GM23338 (cell line): ENCODE results near the gene ERBB4. TPM values are rescaled to one million over a fixed set of nuclear protein-coding genes. Genes with fewer than 3 reads are reported as not detected.

ENCODE experiments used
- ATAC-seq: fragments of 200-7000 bp; cut with Tn5 transposase; 3 replicates; pipeline ENCODE4 v1.9.1; 2020
- DNase-seq: peaks from one replicate; pipeline ENCODE4 v3.0.0-alpha.2; 2015; ENCODE audit warnings: low spot score
- H2AFZ ChIP-seq: fragments of 200-600 bp; sonication (generic); 2 replicates; pipeline ENCODE4 v1.8.0; 2016; ENCODE audit warnings: antibody characterized with exemption, mild to moderate bottlenecking, moderate library complexity
- H3F3A ChIP-seq: fragments of 200-600 bp; sonication (generic); replicated peaks from 2 replicates; pipeline ENCODE4 v1.8.0; 2017; ENCODE audit warnings: antibody characterized with exemption, mixed run types, low read depth
- H3K27ac ChIP-seq: fragments of 200-600 bp; sonication (generic); 2 replicates; pipeline ENCODE4 v1.6.1; 2016; ENCODE audit warnings: low read depth
- H3K27me3 ChIP-seq: fragments of 200-600 bp; sonication (generic); 2 replicates; pipeline ENCODE4 v1.8.0; 2016; ENCODE audit warnings: mild to moderate bottlenecking, mixed run types, moderate library complexity; ENCODE audit not compliant: insufficient read depth
- H3K36me3 ChIP-seq: fragments of 200-600 bp; sonication (generic); 2 replicates; pipeline ENCODE4 v1.8.0; 2016; ENCODE audit warnings: mild to moderate bottlenecking; ENCODE audit not compliant: insufficient read depth
- H3K4me1 ChIP-seq: fragments of 200-600 bp; sonication (generic); 2 replicates; pipeline ENCODE4 v1.8.0; 2016; ENCODE audit warnings: mild to moderate bottlenecking, moderate library complexity; ENCODE audit not compliant: insufficient read depth
- H3K4me2 ChIP-seq: fragments of 200-600 bp; sonication (generic); 2 replicates; pipeline ENCODE4 v1.7.1; 2017; ENCODE audit warnings: mixed run types
- H3K4me3 ChIP-seq: fragments of 200-600 bp; sonication (generic); 2 replicates; pipeline ENCODE4 v1.6.1; 2016; ENCODE audit warnings: mixed run types
- H3K79me2 ChIP-seq: fragments of 200-600 bp; sonication (generic); replicated peaks from 2 replicates; pipeline ENCODE4 v1.8.0; 2017; ENCODE audit warnings: mild to moderate bottlenecking; ENCODE audit not compliant: insufficient read depth
- H3K9me2 ChIP-seq: fragments of 200-600 bp; sonication (generic); 2 replicates; pipeline ENCODE4 v1.8.0; 2017; ENCODE audit not compliant: insufficient read depth
- H4K20me1 ChIP-seq: fragments of 200-600 bp; sonication (generic); replicated peaks from 2 replicates; pipeline ENCODE4 v1.8.0; 2017; ENCODE audit warnings: mild to moderate bottlenecking; ENCODE audit not compliant: insufficient read depth
- H3K27ac Mint-ChIP-seq: 2 replicates; pipeline ENCODE4 v1.8.0; 2020; ENCODE audit warnings: inconsistent platforms, mild to moderate bottlenecking, moderate library complexity, mixed read lengths
- H3K27me3 Mint-ChIP-seq: 3 replicates; pipeline ENCODE4 v1.8.0; 2022; ENCODE audit warnings: low read depth, mild to moderate bottlenecking, moderate library complexity, mixed read lengths, inconsistent platforms; ENCODE audit not compliant: insufficient read depth, poor library complexity
- H3K36me3 Mint-ChIP-seq: 3 replicates; pipeline ENCODE4 v1.8.0; 2021; ENCODE audit warnings: low read depth, mild to moderate bottlenecking, inconsistent platforms, moderate library complexity, mixed read lengths
- H3K4me1 Mint-ChIP-seq: 3 replicates; pipeline ENCODE4 v1.8.0; 2020; ENCODE audit warnings: mild to moderate bottlenecking, inconsistent platforms, mixed read lengths
- H3K4me3 Mint-ChIP-seq: 3 replicates; pipeline ENCODE4 v1.8.0; 2021; ENCODE audit warnings: moderate library complexity, mild to moderate bottlenecking, inconsistent platforms, mixed read lengths
- H3K9me3 Mint-ChIP-seq: 3 replicates; pipeline ENCODE4 v1.8.0; 2020; ENCODE audit warnings: moderate library complexity, mild to moderate bottlenecking, inconsistent platforms, mixed read lengths
- CREB1 ChIP-seq: fragments of 250-450 bp; sonication (Bioruptor Pico); IDR thresholded peaks from 2 replicates; pipeline ENCODE4 v1.5.0; 2020; ENCODE audit warnings: low read depth, mild to moderate bottlenecking, moderate library complexity
- ETS1 ChIP-seq: IDR thresholded peaks from 2 replicates; pipeline ENCODE4 v1.6.1; 2016; ENCODE audit warnings: antibody characterized with exemption
- EZH2 ChIP-seq: fragments of 200-600 bp; sonication (generic); IDR thresholded peaks from one replicate; pipeline ENCODE4 v1.8.0; 2017; ENCODE audit warnings: antibody characterized with exemption, mild to moderate bottlenecking, low read depth; ENCODE audit not compliant: unreplicated experiment
- EZH2phosphoT487 ChIP-seq: fragments of 200-600 bp; sonication (generic); IDR thresholded peaks from one replicate; pipeline ENCODE4 v1.8.1; 2018; ENCODE audit warnings: antibody characterized with exemption; ENCODE audit not compliant: unreplicated experiment
- JUNB ChIP-seq: IDR thresholded peaks from one replicate; pipeline ENCODE4 v1.6.1; 2016; ENCODE audit warnings: antibody characterized with exemption; ENCODE audit not compliant: unreplicated experiment
- POLR2AphosphoS5 ChIP-seq: IDR thresholded peaks from 2 replicates; pipeline ENCODE4 v1.6.1; 2016; ENCODE audit warnings: antibody characterized with exemption, low read depth
- REST ChIP-seq: IDR thresholded peaks from one replicate; pipeline ENCODE4 v1.6.1; 2018; ENCODE audit warnings: antibody characterized with exemption; ENCODE audit not compliant: unreplicated experiment
- STAT1 ChIP-seq: IDR thresholded peaks from one replicate; pipeline ENCODE4 v1.6.1; 2016; ENCODE audit warnings: antibody characterized with exemption; ENCODE audit not compliant: unreplicated experiment
- ZNF114 ChIP-seq: fragments of 250-450 bp; sonication (Bioruptor Pico); IDR thresholded peaks from 2 replicates; pipeline ENCODE4 v1.5.0; 2020; ENCODE audit warnings: mild to moderate bottlenecking, moderate library complexity
- ZNF331 ChIP-seq: fragments of 250-450 bp; sonication (Bioruptor Pico); IDR thresholded peaks from 2 replicates; pipeline ENCODE4 v1.5.0; 2020; ENCODE audit warnings: low read depth, mild to moderate bottlenecking, moderate library complexity
- polyA plus RNA-seq: library from polyadenylated mRNA; unstranded; fragments of >200 nt; fragmentation: Nextera tagmentation; extraction: Ambion mirVana; gene quantifications from 2 replicates; pipeline ENCODE4 v1.2.1, GENCODE V29; 2016
- total RNA-seq: library from RNA; depleted of rRNA; stranded (reverse); fragments of >200 nt; shearing (Covaris generic); gene quantifications from 2 replicates; pipeline ENCODE4 v1.2.3, GENCODE V29; 2014

The ERBB4 gene
- total and polyA plus RNA-seq, 2 experiments from 2014 or later = 0.73 to 1.1 TPM

- H3K9me3 Mint-ChIP-seq = no peaks in the 10 kb centered on the region
- no peaks in the 10 kb centered on the region for H4K20me1 ChIP-seq
- peaks cover 3% of the 10 kb centered on the region; the same call in 1 of the 3 replicates for H3K4me1 Mint-ChIP-seq
- no peaks in the 10 kb centered on the region for H3K36me3 ChIP-seq
- TF ChIP-seq ZNF114 (CRISPR knock-in tag) (no peak), EZH2 (no peak), ETS1 (no peak), ZNF331 (CRISPR knock-in tag) (no peak), EZH2phosphoT487 (no peak), JUNB (no peak)
- no peak overlapping the region for H3K4me3 ChIP-seq
- H3K27ac Mint-ChIP-seq = no peak overlapping the region
- H3K27ac ChIP-seq = no peak overlapping the region
- DNase-seq (no peak), ATAC-seq (no peak)
- no peaks in the 10 kb centered on the region for H3K36me3 Mint-ChIP-seq
- no peak overlapping the region for H3K4me3 Mint-ChIP-seq
- peaks cover 4% of the 10 kb centered on the region; the same call in 1 of the 2 replicates for H3K4me1 ChIP-seq
- no peak overlapping the region for H3K4me2 ChIP-seq
- H3F3A ChIP-seq = no peaks in the 10 kb centered on the region
- no peaks in the 10 kb centered on the region for H3K79me2 ChIP-seq
- no peaks in the 10 kb centered on the region for H3K27me3 ChIP-seq
- no peaks in the 10 kb centered on the region for H3K9me2 ChIP-seq
- H3K27me3 Mint-ChIP-seq = no peaks in the 10 kb centered on the region
- H2AFZ ChIP-seq = no peak overlapping the region
These were observed 889.3 kb downstream of the ERBB4 start for GRCh38 chr2:211649331-211649730.

- Mint-ChIP-seq H3K36me3 (no peaks in the 10 kb centered on the region), H3K4me1 (no peaks in the 10 kb centered on the region), H3K27me3 (no peaks in the 10 kb centered on the region), H3K4me3 (no peak overlapping the region), H3K9me3 (peaks cover 3% of the 10 kb centered on the region; the same call in 1 of the 3 replicates), H3K27ac (no peak overlapping the region)
- Histone ChIP-seq H2AFZ (no peak overlapping the region), H3K27me3 (no peaks in the 10 kb centered on the region), H3F3A (no peaks in the 10 kb centered on the region), H3K27ac (no peak overlapping the region), H3K9me2 (no peaks in the 10 kb centered on the region), H3K4me3 (no peak overlapping the region), H3K4me2 (no peak overlapping the region), H3K79me2 (no peaks in the 10 kb centered on the region), H3K4me1 (no peaks in the 10 kb centered on the region), H3K36me3 (no peaks in the 10 kb centered on the region), H4K20me1 (no peaks in the 10 kb centered on the region)
- TF ChIP-seq EZH2 (no peak), STAT1 (no peak), REST (no peak), EZH2phosphoT487 (no peak), ZNF331 (CRISPR knock-in tag) (no peak), CREB1 (no peak), ZNF114 (CRISPR knock-in tag) (no peak), POLR2AphosphoS5 (no peak), JUNB (no peak)
- ATAC-seq (no peak), DNase-seq (no peak)
These were observed 907.1 kb downstream of the ERBB4 start for GRCh38 chr2:211631503-211631902.
